ENCODE results near the gene CAV1. TPM values are rescaled to one million over a fixed set of nuclear protein-coding genes. Genes with fewer than 3 reads are reported as not detected.

CAV1 gene
- total and polyA plus RNA-seq, 2 experiments from 2014 or later = 0.69 to 3.2 TPM

DNA sequence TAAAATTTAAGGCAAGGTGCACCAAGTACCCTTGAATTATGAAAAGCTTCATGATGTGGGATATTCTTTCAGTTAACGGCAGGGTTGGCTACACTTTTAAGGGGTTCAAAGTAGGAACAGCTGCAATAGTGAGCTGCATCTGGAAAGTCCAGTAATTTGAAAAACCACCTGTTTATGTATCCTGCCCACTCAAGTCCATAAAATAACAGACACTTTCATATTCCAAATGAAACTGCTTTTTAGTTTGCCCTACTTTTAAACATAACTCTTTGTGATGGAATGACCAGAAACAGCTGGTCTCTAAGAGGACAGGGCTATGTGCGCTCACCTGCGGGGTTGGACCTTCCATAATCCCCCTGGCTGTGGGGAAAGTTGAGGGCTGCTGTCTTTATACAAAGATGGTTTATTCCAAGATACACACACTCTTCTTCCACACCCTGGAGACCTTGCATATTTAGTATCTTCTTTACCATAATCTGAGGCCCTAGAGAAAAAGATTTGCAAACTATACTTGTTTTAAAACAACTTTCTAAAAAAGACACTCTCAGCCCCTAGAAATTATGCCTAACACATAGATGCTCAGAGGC lies 7.4 kb downstream of the CAV1 start:
- no peaks in the 10 kb centered on the region for H3K36me3 ChIP-seq
- no peak for DNase-seq (ENCODE audit: low read depth in 1 of 2, low spot score in 1 of 2)

DNA sequence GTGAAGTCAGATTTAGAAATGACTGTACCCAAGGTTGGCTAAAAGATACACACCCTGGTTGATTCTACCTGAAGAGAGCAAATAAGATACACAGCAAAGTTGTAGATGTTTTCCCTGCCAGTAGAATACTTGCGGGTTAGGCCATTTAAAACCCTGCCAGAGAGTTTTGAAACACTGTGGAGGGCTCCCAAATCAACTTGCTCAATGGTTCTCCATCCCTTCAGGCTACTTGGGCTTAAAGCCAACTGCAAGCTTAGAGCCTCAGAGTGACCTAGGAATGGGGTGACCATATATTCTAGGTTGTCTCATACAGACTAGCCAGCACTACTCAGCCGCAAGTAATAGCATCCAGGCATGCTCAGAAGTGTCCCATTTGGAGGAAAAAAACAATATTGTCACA lies 10.0 kb downstream of the CAV1 start:
- Histone ChIP-seq H3K4me3 (no peak overlapping the region), H3K27ac (no peak overlapping the region), H3K4me1 (ENCODE audit: low read depth) (no peaks in the 10 kb centered on the region), H3K9me3 (ENCODE audit: low read depth) (no peaks in the 10 kb centered on the region), H3K27me3 (no peaks in the 10 kb centered on the region), H3K36me3 (no peaks in the 10 kb centered on the region)
- TF ChIP-seq, protein P1, sequence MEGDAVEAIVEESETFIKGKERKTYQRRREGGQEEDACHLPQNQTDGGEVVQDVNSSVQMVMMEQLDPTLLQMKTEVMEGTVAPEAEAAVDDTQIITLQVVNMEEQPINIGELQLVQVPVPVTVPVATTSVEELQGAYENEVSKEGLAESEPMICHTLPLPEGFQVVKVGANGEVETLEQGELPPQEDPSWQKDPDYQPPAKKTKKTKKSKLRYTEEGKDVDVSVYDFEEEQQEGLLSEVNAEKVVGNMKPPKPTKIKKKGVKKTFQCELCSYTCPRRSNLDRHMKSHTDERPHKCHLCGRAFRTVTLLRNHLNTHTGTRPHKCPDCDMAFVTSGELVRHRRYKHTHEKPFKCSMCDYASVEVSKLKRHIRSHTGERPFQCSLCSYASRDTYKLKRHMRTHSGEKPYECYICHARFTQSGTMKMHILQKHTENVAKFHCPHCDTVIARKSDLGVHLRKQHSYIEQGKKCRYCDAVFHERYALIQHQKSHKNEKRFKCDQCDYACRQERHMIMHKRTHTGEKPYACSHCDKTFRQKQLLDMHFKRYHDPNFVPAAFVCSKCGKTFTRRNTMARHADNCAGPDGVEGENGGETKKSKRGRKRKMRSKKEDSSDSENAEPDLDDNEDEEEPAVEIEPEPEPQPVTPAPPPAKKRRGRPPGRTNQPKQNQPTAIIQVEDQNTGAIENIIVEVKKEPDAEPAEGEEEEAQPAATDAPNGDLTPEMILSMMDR (IDR thresholded peaks at IDR 0.05; ENCODE audit: low read depth, low read length) = no peak
- DNase-seq (ENCODE audit: low read depth in 1 of 2, low spot score in 1 of 2) = peak in 1 of 2 donors; percentile 47

More for the DNA sequence above, 7.4 kb downstream of the CAV1 start:
- Histone ChIP-seq H3K9me3 (ENCODE audit: low read depth) (no peaks in the 10 kb centered on the region), H3K4me3 (no peak overlapping the region), H3K27me3 (peaks cover 9% of the 10 kb centered on the region), H3K27ac (no peak overlapping the region), H3K4me1 (ENCODE audit: low read depth) (no peaks in the 10 kb centered on the region)
- TF ChIP-seq, protein P1 (IDR thresholded peaks at IDR 0.05; ENCODE audit: low read depth, low read length) = no peak

DNA sequence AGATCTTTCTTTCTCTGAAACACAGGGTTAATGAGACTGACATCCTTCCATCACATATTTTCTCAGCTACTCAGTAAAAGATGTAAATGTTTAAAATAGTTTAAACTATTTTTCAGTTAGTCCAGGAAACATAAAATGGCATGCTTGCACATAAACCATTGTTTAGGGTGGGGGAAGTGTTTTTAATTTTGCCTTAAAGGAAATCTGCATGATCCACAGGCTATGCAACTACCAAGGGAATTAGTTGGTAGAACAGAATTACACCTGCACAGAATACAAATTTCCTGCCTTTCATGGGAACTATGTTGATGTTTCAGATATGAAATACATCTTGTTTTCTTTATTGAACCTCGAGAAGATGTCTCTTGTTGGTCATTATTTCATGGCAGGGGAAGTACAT lies 10.6 kb downstream of the CAV1 start:
- DNase-seq (ENCODE audit: low read depth in 1 of 2, low spot score in 1 of 2) = no peak
- Histone ChIP-seq H3K27ac (no peak overlapping the region), H3K36me3 (no peaks in the 10 kb centered on the region)

DNA sequence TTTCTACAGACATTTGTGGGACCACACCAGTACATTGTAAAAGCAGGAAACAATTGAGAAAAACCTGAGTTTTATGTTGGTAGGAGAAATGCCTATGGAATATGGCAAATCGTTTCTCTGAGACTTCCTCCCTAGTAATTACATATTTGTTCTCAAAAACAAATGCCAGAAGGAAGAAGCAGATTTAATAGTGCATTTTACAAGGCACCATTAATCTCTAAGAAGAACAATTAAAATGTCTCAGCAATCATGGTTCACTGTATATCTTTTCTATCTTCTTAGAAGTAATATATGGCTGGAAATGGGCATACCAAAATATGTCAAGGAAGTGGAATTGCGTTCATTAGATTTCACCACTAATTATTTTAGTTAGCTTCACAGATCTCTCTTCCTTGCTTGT lies 13.3 kb downstream of the CAV1 start:
- Histone ChIP-seq H3K4me3 (no peak overlapping the region), H3K4me1 (ENCODE audit: low read depth) (no peaks in the 10 kb centered on the region), H3K27ac (no peak overlapping the region), H3K9me3 (ENCODE audit: low read depth) (no peaks in the 10 kb centered on the region), H3K27me3 (no peaks in the 10 kb centered on the region), H3K36me3 (no peaks in the 10 kb centered on the region)
- no peak for DNase-seq (ENCODE audit: low read depth in 1 of 2, low spot score in 1 of 2)
- TF ChIP-seq, protein P1 (IDR thresholded peaks at IDR 0.05; ENCODE audit: low read depth, low read length) = no peak

More for the DNA sequence above, 10.6 kb downstream of the CAV1 start:
- TF ChIP-seq, protein P1 (IDR thresholded peaks at IDR 0.05; ENCODE audit: low read depth, low read length) = no peak
- H3K27me3 ChIP-seq = no peaks in the 10 kb centered on the region
- H3K9me3 ChIP-seq (ENCODE audit: low read depth) = no peaks in the 10 kb centered on the region
- no peaks in the 10 kb centered on the region for H3K4me1 ChIP-seq (ENCODE audit: low read depth)
- H3K4me3 ChIP-seq = no peak overlapping the region

DNA sequence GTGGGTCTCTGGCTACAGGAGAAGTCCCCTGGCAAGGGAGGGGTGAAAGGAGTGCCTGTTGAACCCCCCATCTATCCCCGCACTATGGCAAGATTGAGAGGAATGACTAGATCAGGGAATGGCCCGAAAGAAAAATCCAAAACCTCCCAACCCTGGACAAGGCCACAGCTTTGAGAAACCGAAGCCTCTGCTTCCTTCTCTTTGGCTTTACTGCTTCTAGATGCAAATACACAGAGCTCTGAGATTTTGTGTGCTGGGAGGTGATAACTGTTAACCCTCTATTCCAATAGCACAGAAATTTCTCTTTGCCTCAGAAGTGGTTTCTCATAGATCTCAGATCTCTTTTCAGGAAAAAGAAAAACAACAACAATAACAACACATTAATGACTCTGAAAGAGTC lies 15.0 kb downstream of the CAV1 start:
- H3K4me1 ChIP-seq (ENCODE audit: low read depth) = no peaks in the 10 kb centered on the region
- TF ChIP-seq, protein P1 (IDR thresholded peaks at IDR 0.05; ENCODE audit: low read depth, low read length) = no peak
- H3K27ac ChIP-seq = no peak overlapping the region
- H3K36me3 ChIP-seq = no peaks in the 10 kb centered on the region
- H3K4me3 ChIP-seq = no peak overlapping the region
- DNase-seq (ENCODE audit: low read depth in 1 of 2, low spot score in 1 of 2) = no peak
- H3K27me3 ChIP-seq = no peaks in the 10 kb centered on the region
- no peaks in the 10 kb centered on the region for H3K9me3 ChIP-seq (ENCODE audit: low read depth)

Measured in cardiac muscle cell (in vitro differentiated cells and primary cell).